NCI-H1048 (cell line): ENCODE data around the gene IFNAR1.
"Not testable (repeated sequence)": the region's sequence is repeated elsewhere in the genome, so short reads cannot be mapped to it uniquely, and the experiment has no call there.

Experiments
- DNase-seq: peaks from one replicate; lab custom pipeline; 2025; lab: John Stamatoyannopoulos, UW

IFNAR1 gene

GRCh38 chr21:33377221-33377920 lies 52.6 kb downstream of the IFNAR1 start:
- no peak for DNase-seq

GRCh38 chr21:33378081-33378480 lies 53.3 kb downstream of the IFNAR1 start:
- DNase-seq: no peak

GRCh38 chr21:33379934-33380333 lies 55.2 kb downstream of the IFNAR1 start:
- not testable (repeated sequence) for DNase-seq

- no peak for DNase-seq
These were observed 55.8 kb downstream of the IFNAR1 start for GRCh38 chr21:33380483-33380998.

GRCh38 chr21:33381381-33381780 lies 56.6 kb downstream of the IFNAR1 start:
- not testable (repeated sequence) for DNase-seq

GRCh38 chr21:33383056-33383888 lies 58.5 kb downstream of the IFNAR1 start:
- no peak for DNase-seq

- DNase-seq: no peak
These were observed 60.1 kb downstream of the IFNAR1 start for GRCh38 chr21:33384841-33385331.

GRCh38 chr21:33386222-33386784 lies 61.5 kb downstream of the IFNAR1 start:
- no peak for DNase-seq

GRCh38 chr21:33387294-33387693 lies 62.5 kb downstream of the IFNAR1 start:
- DNase-seq: no peak

- DNase-seq: no peak
These were observed 63.4 kb downstream of the IFNAR1 start for GRCh38 chr21:33388188-33388587.

- DNase-seq: no peak
These were observed 65.7 kb downstream of the IFNAR1 start for GRCh38 chr21:33390479-33390878.

GRCh38 chr21:33391656-33392055 lies 66.9 kb downstream of the IFNAR1 start:
- DNase-seq: no peak

GRCh38 chr21:33392284-33392985 lies 67.7 kb downstream of the IFNAR1 start:
- no peak for DNase-seq

GRCh38 chr21:33393348-33393747 lies 68.6 kb downstream of the IFNAR1 start:
- no peak for DNase-seq

- DNase-seq: no peak
These were observed 69.5 kb downstream of the IFNAR1 start for GRCh38 chr21:33394260-33394659.

- no peak for DNase-seq
These were observed 71.1 kb downstream of the IFNAR1 start for GRCh38 chr21:33395891-33396331.

GRCh38 chr21:33396436-33396835 lies 71.7 kb downstream of the IFNAR1 start:
- DNase-seq: no peak

GRCh38 chr21:33396951-33397350 lies 72.2 kb downstream of the IFNAR1 start:
- DNase-seq: no peak

- no peak for DNase-seq
These were observed 72.9 kb downstream of the IFNAR1 start for GRCh38 chr21:33397717-33398116.

- DNase-seq: no peak
These were observed 73.6 kb downstream of the IFNAR1 start for GRCh38 chr21:33398361-33398760.

- no peak for DNase-seq
These were observed 76.8 kb downstream of the IFNAR1 start for GRCh38 chr21:33401630-33401992.
